MM.1S (cell line): Measurements from ENCODE around the gene SFTA2.
"Not testable (repeated sequence)": the region's sequence is repeated elsewhere in the genome, so short reads cannot be mapped to it uniquely, and the experiment has no call there.

Source experiments
- DNase-seq: peaks from one replicate; pipeline ENCODE4 v3.0.0-alpha.2; 2015
- H2AFZ ChIP-seq: fragments of 300-600 bp; sonication (generic); 2 replicates; pipeline ENCODE4 v1.6.0; 2016; ENCODE audit warnings: antibody characterized with exemption, low read length
- H3F3A ChIP-seq: fragments of 300-600 bp; sonication (generic); 2 replicates; pipeline ENCODE4 v1.6.1; 2016; ENCODE audit warnings: mild to moderate bottlenecking, antibody characterized with exemption, low read length, moderate library complexity, mixed read lengths; ENCODE audit not compliant: insufficient read depth
- H3K27ac ChIP-seq: fragments of 300-600 bp; sonication (generic); 2 replicates; pipeline ENCODE4 v1.5.1; 2016; ENCODE audit warnings: mild to moderate bottlenecking, low read length
- H3K27me3 ChIP-seq: fragments of 300-600 bp; sonication (generic); replicated peaks from 2 replicates; pipeline ENCODE4 v1.6.0; 2016; ENCODE audit warnings: low read length; ENCODE audit not compliant: insufficient read depth
- H3K36me3 ChIP-seq: fragments of 300-600 bp; sonication (generic); replicated peaks from 2 replicates; pipeline ENCODE4 v1.6.1; 2016; ENCODE audit warnings: mild to moderate bottlenecking, low read length, mixed read lengths; ENCODE audit not compliant: insufficient read depth
- H3K4me1 ChIP-seq: fragments of 300-600 bp; sonication (generic); 2 replicates; pipeline ENCODE4 v1.6.1; 2016; ENCODE audit warnings: low read length, mixed read lengths
- H3K4me2 ChIP-seq: fragments of 300-600 bp; sonication (generic); 2 replicates; pipeline ENCODE4 v1.6.0; 2016; ENCODE audit warnings: low read depth, low read length
- H3K4me3 ChIP-seq: fragments of 300-600 bp; sonication (generic); 2 replicates; pipeline ENCODE4 v1.5.1; 2016; ENCODE audit warnings: low read length, mixed read lengths
- H3K79me2 ChIP-seq: fragments of 300-600 bp; sonication (generic); 2 replicates; pipeline ENCODE4 v1.6.1; 2016; ENCODE audit warnings: mixed run types, low read length, mixed read lengths
- H3K9ac ChIP-seq: fragments of 300-600 bp; sonication (generic); 2 replicates; pipeline ENCODE4 v1.6.1; 2016; ENCODE audit warnings: low read length, mixed read lengths
- H3K9me2 ChIP-seq: fragments of 300-600 bp; sonication (generic); replicated peaks from 2 replicates; pipeline ENCODE4 v1.6.1; 2016; ENCODE audit warnings: mild to moderate bottlenecking, low read length, mixed read lengths; ENCODE audit not compliant: insufficient read depth
- H3K9me3 ChIP-seq: fragments of 300-600 bp; sonication (generic); replicated peaks from 2 replicates; pipeline ENCODE4 v1.6.1; 2016; ENCODE audit warnings: mild to moderate bottlenecking, low read length, mixed read lengths; ENCODE audit not compliant: insufficient read depth
- H4K20me1 ChIP-seq: fragments of 300-600 bp; sonication (generic); 2 replicates; pipeline ENCODE4 v1.6.1; 2016; ENCODE audit warnings: mild to moderate bottlenecking, low read length, moderate library complexity, mixed read lengths; ENCODE audit not compliant: insufficient read depth
- EZH2 ChIP-seq: fragments of 300-600 bp; sonication (generic); optimal IDR thresholded peaks from 2 replicates; pipeline ENCODE3; 2017; ENCODE audit warnings: low read depth, mild to moderate bottlenecking, antibody characterized with exemption, low read length, mixed read lengths
- EZH2phosphoT487 ChIP-seq: fragments of 300-600 bp; sonication (generic); IDR thresholded peaks from 2 replicates; pipeline ENCODE4 v1.6.1; 2018; ENCODE audit warnings: antibody characterized with exemption, low read length
- TF ChIP-seq, protein P1 (sequence below): fragments of 300-600 bp; sonication (generic); IDR thresholded peaks from 2 replicates; pipeline ENCODE4 v1.5.1; 2016; ENCODE audit warnings: antibody characterized with exemption, low read length, mixed read lengths

Gene SFTA2

DNA sequence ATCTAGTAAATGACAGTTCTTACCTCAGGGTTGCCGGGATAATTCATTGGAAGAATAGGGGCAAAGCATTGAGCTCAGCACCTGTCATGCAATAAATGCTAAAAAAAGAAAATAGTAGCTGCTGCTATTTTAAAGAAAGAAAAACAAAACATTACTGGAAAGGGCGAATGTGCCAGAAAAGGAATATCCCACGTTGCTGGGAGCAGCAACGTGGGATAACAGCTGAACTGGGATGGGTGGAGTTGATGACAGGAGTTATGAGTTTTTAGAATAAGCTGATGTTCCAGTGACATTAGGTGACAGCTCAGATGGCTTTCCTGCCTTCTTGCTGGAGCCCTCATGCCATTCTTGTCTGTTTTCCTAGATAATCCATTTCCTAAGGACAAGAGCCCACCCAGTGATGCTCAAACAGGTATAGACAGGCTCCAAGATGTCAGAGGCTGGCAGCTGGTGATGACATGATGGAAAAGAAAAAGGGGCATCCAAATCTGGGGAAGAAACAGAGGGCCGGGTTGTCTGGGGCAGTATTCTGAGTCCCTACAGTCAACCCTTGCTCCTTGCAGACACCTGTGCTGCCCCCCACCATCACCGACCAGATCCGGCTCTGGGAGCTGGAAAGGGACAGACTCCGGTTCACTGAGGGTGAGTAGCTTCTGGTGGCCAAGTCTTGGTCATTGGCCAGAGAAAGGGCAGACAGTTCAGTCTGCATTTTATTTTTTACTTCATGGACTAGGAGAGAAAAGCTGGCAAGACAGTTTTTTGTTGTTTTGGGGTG lies 19.0 kb downstream of the SFTA2 start:
- H3K9me2 ChIP-seq = no peaks in the 10 kb centered on the region
- no peak overlapping the region for H3K27ac ChIP-seq
- H3K4me1 ChIP-seq = peaks cover 14% of the 10 kb centered on the region
- H2AFZ ChIP-seq = peak overlapping the region; percentile 97
- no peaks in the 10 kb centered on the region for H4K20me1 ChIP-seq
- no peaks in the 10 kb centered on the region for H3K36me3 ChIP-seq
- H3K9me3 ChIP-seq = no peaks in the 10 kb centered on the region
- TF ChIP-seq EZH2 (no peak), EZH2phosphoT487 (no peak)
- TF ChIP-seq, protein P1, sequence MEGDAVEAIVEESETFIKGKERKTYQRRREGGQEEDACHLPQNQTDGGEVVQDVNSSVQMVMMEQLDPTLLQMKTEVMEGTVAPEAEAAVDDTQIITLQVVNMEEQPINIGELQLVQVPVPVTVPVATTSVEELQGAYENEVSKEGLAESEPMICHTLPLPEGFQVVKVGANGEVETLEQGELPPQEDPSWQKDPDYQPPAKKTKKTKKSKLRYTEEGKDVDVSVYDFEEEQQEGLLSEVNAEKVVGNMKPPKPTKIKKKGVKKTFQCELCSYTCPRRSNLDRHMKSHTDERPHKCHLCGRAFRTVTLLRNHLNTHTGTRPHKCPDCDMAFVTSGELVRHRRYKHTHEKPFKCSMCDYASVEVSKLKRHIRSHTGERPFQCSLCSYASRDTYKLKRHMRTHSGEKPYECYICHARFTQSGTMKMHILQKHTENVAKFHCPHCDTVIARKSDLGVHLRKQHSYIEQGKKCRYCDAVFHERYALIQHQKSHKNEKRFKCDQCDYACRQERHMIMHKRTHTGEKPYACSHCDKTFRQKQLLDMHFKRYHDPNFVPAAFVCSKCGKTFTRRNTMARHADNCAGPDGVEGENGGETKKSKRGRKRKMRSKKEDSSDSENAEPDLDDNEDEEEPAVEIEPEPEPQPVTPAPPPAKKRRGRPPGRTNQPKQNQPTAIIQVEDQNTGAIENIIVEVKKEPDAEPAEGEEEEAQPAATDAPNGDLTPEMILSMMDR = no peak
- no peak for DNase-seq
- peaks cover 10% of the 10 kb centered on the region for H3K79me2 ChIP-seq
- H3K4me3 ChIP-seq = peak overlapping the region; percentile 85
- H3K4me2 ChIP-seq = peak overlapping the region; percentile 98; the same call in 1 of the 2 replicates
- no peaks in the 10 kb centered on the region for H3K27me3 ChIP-seq
- 0 out of 2 replicates have a peak overlapping the region, but pooled peaks have one; percentile 93 for H3K9ac ChIP-seq
- no peaks in the 10 kb centered on the region; the same call in 1 of the 2 replicates for H3F3A ChIP-seq

DNA sequence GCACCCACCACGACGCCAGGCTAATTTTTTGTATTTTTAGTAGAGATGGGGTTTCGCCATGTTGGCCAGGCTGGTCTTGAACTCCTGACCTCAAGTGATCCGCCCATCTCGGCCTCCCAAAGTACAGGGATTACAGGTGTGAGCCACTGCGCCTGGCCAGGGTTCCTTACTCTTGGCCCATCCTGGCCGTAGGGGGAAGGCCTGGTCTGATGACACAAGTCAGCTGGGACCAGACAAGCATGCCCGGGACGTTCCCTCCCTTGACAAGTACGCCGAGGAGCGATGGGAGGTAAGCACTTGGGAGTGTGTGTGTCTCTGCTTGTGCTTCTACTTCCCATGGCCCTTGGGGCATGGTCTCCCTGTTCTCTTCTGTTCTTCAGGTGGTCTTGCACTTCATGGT lies 21.5 kb downstream of the SFTA2 start:
- H3F3A ChIP-seq, DNase-seq, H3K36me3 ChIP-seq, H3K9me3 ChIP-seq, H3K27ac ChIP-seq, H3K27me3 ChIP-seq, H3K4me2 ChIP-seq, H2AFZ ChIP-seq, H4K20me1 ChIP-seq, H3K9me2 ChIP-seq, H3K9ac ChIP-seq, H3K4me3 ChIP-seq: not testable (repeated sequence)
- Histone ChIP-seq H3K79me2 (peaks cover 10% of the 10 kb centered on the region), H3K4me1 (peaks cover 14% of the 10 kb centered on the region)

DNA sequence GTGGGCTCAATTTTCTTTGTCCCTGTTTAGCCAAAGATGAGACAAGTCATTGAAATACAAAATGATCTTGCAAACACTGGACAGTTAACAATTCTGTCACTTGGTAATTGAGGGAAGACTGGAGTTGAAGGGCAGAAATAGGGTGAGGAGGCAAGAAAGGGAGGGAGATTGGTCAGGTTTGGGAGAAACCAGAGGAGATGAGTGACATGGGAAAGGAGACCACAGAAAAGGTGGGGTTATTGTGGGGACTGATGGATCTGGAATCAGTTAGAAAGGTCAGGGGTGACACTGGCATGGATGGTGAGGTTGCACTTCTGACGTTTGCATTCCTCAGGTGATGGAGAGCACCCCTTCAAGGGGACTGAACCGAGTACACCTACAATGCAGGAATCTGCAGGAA lies 23.3 kb downstream of the SFTA2 start:
- H3K4me1 ChIP-seq = peaks cover 6% of the 10 kb centered on the region
- no peak for DNase-seq
- no peaks in the 10 kb centered on the region for H3K9me2 ChIP-seq
- no peaks in the 10 kb centered on the region for H3F3A ChIP-seq
- TF ChIP-seq EZH2 (no peak), EZH2phosphoT487 (no peak)
- TF ChIP-seq, protein P1 = no peak
- peak overlapping the region; percentile 80 for H3K9ac ChIP-seq
- no peaks in the 10 kb centered on the region for H3K27me3 ChIP-seq
- H3K27ac ChIP-seq = no peak overlapping the region
- peak overlapping the region; percentile 100 for H3K4me3 ChIP-seq
- peak overlapping the region; percentile 99 for H2AFZ ChIP-seq
- no peaks in the 10 kb centered on the region for H3K9me3 ChIP-seq
- peak overlapping the region; percentile 100 for H3K4me2 ChIP-seq
- H4K20me1 ChIP-seq = no peaks in the 10 kb centered on the region
- H3K79me2 ChIP-seq = peaks cover 10% of the 10 kb centered on the region
- H3K36me3 ChIP-seq = no peaks in the 10 kb centered on the region
